HepG2 (cell line): ENCODE data around the gene TTC8.

Experiments
- EZH2 ChIP-seq: conservative IDR thresholded peaks from 2 replicates; pipeline ENCODE4 v1.6.1; 2012; ENCODE audit warnings: mild to moderate bottlenecking, low read depth, low read length, moderate library complexity
- MEIS1 ChIP-seq: sonication (generic); formaldehyde crosslinking; IDR thresholded peaks from 2 replicates; pipeline ENCODE4 v1.9.0; 2021; ENCODE audit warnings: mild to moderate bottlenecking, missing genetic modification reagents, moderate library complexity, borderline replicate concordance
- POLR2AphosphoS5 ChIP-seq: IDR thresholded peaks from 2 replicates; pipeline ENCODE4 v1.6.1; 2012; ENCODE audit warnings: low read depth, low read length
- TGIF2 ChIP-seq: IDR thresholded peaks from 2 replicates; pipeline ENCODE4 v1.6.1; 2016; ENCODE audit warnings: control low read depth, missing compliant biosample characterization
- ZEB1 ChIP-seq: IDR thresholded peaks from 2 replicates; pipeline ENCODE4 v1.6.1; 2012; ENCODE audit warnings: mild to moderate bottlenecking, low read depth, inconsistent platforms; ENCODE audit not compliant: insufficient replicate concordance

DNA sequence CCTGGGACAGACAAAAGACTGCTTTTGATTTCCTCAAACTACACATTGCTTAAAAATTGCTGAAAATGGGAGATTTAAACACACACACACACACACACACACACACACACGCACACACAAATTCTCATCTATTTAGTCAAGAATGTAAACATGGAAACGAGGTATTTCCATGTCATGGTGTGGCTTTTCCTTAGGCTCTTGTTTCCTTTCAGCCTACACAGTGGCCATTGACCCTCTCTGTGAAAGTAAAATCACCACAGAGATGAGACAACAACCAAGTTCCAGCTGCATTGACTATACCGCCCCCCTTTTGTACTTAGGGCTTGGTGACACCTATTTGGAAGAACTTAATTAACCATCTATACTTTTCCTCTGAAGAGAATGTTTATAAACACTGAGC is 41.9 kb downstream of the TTC8 start:
- TF ChIP-seq MEIS1 = no peak
- no peak for TF ChIP-seq TGIF2 (CRISPR knock-in tag)
- TF ChIP-seq POLR2AphosphoS5 = no peak
- no peak for TF ChIP-seq ZEB1
- no peak for TF ChIP-seq EZH2
